ENCODE results near the gene ZNF804A. TPM values are rescaled to one million over a fixed set of nuclear protein-coding genes. Genes with fewer than 3 reads are reported as not detected.
A peak's percentile ranks its signal among the peaks of the same experiment; 100 is the strongest.

ZNF804A gene
- total RNA-seq (not detected), polyA plus RNA-seq (not detected)
- long read RNA-seq, donor 1 = 0 reads
- long read RNA-seq, donor 2 = 0 reads
- long read RNA-seq, donor 3 = 0 reads
- long read RNA-seq, donor 4 = 0 reads

DNA sequence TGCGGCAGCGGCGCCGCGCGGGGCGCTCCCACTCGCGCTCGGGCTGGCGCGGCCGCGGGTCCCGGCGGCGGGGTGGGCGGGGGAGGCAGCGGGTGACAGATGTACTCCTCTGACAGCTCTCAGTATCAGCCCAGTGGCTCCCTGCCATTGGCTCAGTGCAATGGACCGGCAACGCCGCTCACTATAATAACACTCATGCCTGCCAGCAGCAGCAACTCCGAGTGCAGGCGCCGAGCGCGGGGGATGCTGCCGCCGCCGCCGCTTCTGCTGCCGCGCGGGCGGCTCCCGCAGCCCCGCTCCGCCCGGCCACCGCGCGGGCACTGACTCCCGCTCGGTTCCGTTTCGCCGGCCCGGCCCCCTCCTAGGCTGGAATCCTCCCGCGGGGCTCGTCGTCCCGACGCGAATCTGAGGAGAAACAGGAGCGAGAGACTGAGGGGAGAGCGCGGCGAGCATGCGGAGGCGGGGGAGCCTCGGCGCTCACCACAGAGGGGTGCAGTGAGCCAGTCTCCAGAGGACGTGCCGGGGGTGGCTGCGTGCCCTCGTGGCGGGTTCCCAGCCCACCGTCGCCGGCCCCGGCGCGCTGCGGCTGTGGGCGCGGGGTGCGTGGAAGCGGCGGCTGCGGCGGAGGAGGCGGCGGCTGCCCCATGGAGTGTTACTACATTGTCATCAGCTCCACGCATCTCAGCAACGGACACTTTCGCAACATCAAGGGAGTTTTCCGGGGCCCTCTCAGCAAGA, at the start of gene ZNF804A:
ZNF804A (plus strand) TSS at position 214 of the 738 bp plus-strand sequence; CDS start at position 645, 431 bp downstream.
- peak; percentile 57 to 83 (median 74) for DNase-seq
- Histone ChIP-seq H3K4me1 (ENCODE audit: control insufficient read depth, insufficient read depth, low read length) (peaks cover 3% of the 10 kb centered on the region), H3K27ac (ENCODE audit: low read length) (no peak within 1 kb of the TSS), H3K9me3 (ENCODE audit: control insufficient read depth, low read length) (no peaks in the 10 kb centered on the region), H3K4me3 (ENCODE audit: low read length) (peak within 1 kb of the TSS; percentile 57), H3K27me3 (ENCODE audit: control insufficient read depth, insufficient read depth) (no peaks in the 10 kb centered on the region)
- WGBS = under 1% methylated on average over 88 of the region's 88 CpGs
- intact Hi-C loops (cut with DNase I) = no loop called here
- peak; percentile 70 to 78 for ATAC-seq

DNA sequence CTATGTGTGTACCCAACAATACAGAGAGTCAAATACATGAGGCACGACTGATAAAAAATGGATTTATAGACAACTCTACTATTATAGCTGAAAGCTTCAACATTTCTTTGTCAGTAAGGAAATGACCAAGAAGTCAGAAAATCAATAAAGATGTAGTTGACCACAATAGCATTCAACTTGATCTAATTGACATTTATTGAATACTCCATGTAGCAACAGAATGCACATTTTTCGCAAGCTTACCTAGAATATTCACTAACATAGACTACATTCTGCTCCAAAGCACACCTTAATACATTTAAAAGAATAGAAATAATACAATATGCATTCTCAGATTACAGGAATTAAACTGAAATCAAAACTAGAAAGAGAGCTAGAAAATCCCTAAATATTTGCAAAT, 49.2 kb upstream of the ZNF804A start:
- H3K27ac ChIP-seq (ENCODE audit: low read length) = no peak overlapping the region
- no peak overlapping the region for H3K4me3 ChIP-seq (ENCODE audit: low read length)
- WGBS = 74% methylated on average over 2 of the region's 2 CpGs
- DNase-seq (no peak), ATAC-seq (no peak)
- H3K9me3 ChIP-seq (ENCODE audit: control insufficient read depth, low read length) = no peaks in the 10 kb centered on the region
- intact Hi-C loops (cut with DNase I) = no loop called here
- H3K4me1 ChIP-seq (ENCODE audit: control insufficient read depth, insufficient read depth, low read length) = no peaks in the 10 kb centered on the region
- H3K27me3 ChIP-seq (ENCODE audit: control insufficient read depth, insufficient read depth) = no peaks in the 10 kb centered on the region

DNA sequence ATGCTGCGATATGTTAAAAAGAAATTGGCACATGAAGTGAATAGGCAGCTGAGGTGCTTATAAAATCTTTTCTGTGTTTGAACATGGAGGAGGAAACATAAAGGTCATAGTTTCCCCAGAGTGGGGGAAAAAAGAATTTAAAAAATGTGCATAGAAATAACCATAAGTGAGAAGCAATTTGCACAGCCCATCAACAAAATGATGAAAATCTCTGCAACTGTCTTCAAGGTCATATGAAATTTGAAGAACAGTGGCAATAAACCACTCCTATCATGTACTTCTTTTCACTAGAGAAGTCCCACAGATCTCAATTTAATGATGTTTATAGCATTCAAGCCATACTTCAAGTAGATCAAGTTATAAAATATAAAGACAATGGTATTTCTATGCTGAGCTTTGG, 46.7 kb upstream of the ZNF804A start:
- DNase-seq (no peak), ATAC-seq (no peak)
- WGBS = 82% methylated on average over 1 of the region's 1 CpG
- Histone ChIP-seq H3K4me1 (ENCODE audit: control insufficient read depth, insufficient read depth, low read length) (no peaks in the 10 kb centered on the region), H3K27me3 (ENCODE audit: control insufficient read depth, insufficient read depth) (no peaks in the 10 kb centered on the region), H3K4me3 (ENCODE audit: low read length) (no peak overlapping the region), H3K27ac (ENCODE audit: low read length) (no peak overlapping the region), H3K9me3 (ENCODE audit: control insufficient read depth, low read length) (no peaks in the 10 kb centered on the region)
- intact Hi-C loops (cut with DNase I) = no loop called here

DNA sequence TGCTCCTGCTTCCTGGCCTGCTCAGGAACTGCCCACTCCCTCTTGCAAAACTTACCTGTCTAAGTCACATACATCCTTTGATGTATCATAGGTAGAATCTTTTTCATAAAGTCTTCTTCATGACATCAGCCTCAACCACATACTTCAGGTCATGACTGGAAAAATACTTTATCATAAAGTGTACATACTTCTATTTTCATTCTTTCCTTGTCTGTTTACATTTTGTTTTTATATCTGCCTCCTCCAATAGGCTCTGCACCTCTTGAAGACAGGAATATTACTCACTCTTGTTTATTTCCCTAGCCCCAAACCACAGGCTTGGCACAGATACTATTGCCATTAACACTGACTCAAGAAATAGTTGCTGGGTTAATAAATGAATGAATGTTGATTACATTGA, 43.6 kb upstream of the ZNF804A start:
- intact Hi-C loops (cut with DNase I) = no loop called here
- DNase-seq (no peak), ATAC-seq (no peak)
- H3K9me3 ChIP-seq (ENCODE audit: control insufficient read depth, low read length) = no peaks in the 10 kb centered on the region
- H3K27ac ChIP-seq (ENCODE audit: low read length) = no peak overlapping the region
- H3K4me1 ChIP-seq (ENCODE audit: control insufficient read depth, insufficient read depth, low read length) = no peaks in the 10 kb centered on the region
- no peaks in the 10 kb centered on the region for H3K27me3 ChIP-seq (ENCODE audit: control insufficient read depth, insufficient read depth)
- H3K4me3 ChIP-seq (ENCODE audit: low read length) = no peak overlapping the region

DNA sequence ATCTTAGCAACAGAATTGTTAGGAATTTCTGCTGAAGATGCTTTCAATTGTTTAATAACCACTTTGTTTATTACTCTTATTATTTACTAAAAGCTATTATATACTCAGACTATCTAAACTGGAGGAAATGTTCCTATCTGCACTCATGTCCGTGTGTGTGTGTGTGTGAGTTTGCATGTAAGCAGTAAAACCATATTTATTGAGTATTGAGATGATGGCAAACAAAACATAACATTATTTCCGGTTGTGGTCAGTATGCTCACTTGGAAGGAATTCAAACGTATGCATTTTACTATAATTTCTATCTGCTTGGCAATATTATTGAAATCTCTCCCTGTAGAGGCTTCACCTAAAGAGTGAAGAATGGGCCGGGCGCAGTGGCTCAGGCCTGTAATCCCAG, 43.0 kb upstream of the ZNF804A start:
- no peak overlapping the region for H3K4me3 ChIP-seq (ENCODE audit: low read length)
- intact Hi-C loops (cut with DNase I) = no loop called here

DNA sequence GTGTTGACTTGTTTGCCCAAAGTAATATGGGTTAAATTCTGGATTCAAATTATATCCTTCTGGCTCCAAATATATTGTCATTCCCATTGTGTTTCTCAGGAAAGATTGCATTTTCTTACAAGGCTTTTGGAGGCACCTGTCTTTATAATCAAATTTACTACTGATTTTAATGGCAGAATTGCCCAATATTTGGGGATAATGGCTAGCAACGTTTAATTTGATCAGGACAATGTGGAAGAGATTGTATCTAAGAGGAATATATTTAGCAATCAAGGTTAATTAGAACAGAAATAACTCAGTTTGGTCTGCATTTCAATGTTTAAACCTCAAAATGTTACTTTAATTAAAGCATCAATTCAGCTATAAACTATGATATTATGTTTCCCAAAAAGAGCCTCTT, 41.7 kb upstream of the ZNF804A start:
- no peaks in the 10 kb centered on the region for H3K27me3 ChIP-seq (ENCODE audit: control insufficient read depth, insufficient read depth)
- intact Hi-C loops (cut with DNase I) = no loop called here
- WGBS = 48% methylated on average over 1 of the region's 1 CpG

More for the DNA sequence above, 43.0 kb upstream of the ZNF804A start:
- ATAC-seq (no peak), DNase-seq (no peak)
- WGBS = 81% methylated on average over 5 of the region's 5 CpGs
- H3K27ac ChIP-seq (ENCODE audit: low read length) = no peak overlapping the region
- no peaks in the 10 kb centered on the region for H3K9me3 ChIP-seq (ENCODE audit: control insufficient read depth, low read length)
- H3K27me3 ChIP-seq (ENCODE audit: control insufficient read depth, insufficient read depth) = no peaks in the 10 kb centered on the region
- H3K4me1 ChIP-seq (ENCODE audit: control insufficient read depth, insufficient read depth, low read length) = no peaks in the 10 kb centered on the region

DNA sequence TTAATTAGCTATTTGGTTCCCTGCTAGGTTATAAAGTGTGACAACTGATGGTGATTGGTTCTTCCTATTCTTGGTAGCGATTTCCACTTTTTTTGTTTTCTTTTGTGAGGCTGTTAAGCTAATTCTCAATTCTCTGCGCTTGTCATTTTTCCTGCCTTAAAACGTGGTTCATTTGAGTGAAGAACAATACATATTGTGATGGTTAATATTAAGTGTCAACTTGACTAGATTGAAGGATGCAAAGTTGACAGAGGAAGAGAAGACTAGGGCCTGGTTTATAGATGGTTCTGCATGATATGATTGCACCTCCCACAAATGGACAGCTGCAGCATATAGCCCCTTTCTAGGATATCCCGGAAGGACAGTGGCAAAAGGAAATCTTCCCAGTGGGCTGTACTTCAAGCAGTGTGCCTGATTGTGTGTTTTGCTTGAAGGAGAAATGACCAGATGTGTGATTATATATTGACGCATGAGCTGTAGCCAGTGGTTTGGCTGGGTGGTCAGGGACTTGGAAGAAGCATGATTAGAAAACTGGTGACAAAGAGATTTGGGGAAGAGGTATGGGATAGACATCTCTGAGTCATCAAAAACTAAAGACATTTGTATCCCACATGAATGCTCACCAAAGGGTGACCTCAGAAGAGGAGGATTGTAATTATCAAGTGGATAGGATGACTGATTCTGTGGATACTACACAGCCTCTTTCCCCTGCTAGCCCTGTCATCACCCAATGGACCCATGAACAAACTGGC, 39.4 kb upstream of the ZNF804A start:
- Histone ChIP-seq H3K27me3 (ENCODE audit: control insufficient read depth, insufficient read depth) (no peaks in the 10 kb centered on the region), H3K4me3 (ENCODE audit: low read length) (no peak overlapping the region), H3K27ac (ENCODE audit: low read length) (no peak overlapping the region), H3K9me3 (ENCODE audit: control insufficient read depth, low read length) (no peaks in the 10 kb centered on the region), H3K4me1 (ENCODE audit: control insufficient read depth, insufficient read depth, low read length) (no peaks in the 10 kb centered on the region)
- 76% methylated on average over 5 of the region's 5 CpGs for WGBS
- ATAC-seq (no peak), DNase-seq (no peak)
- intact Hi-C loops (cut with DNase I) = no loop called here

More for the DNA sequence above, 41.7 kb upstream of the ZNF804A start:
- Histone ChIP-seq H3K27ac (ENCODE audit: low read length) (no peak overlapping the region), H3K9me3 (ENCODE audit: control insufficient read depth, low read length) (no peaks in the 10 kb centered on the region), H3K4me3 (ENCODE audit: low read length) (no peak overlapping the region), H3K4me1 (ENCODE audit: control insufficient read depth, insufficient read depth, low read length) (no peaks in the 10 kb centered on the region)
- DNase-seq (no peak), ATAC-seq (no peak)

DNA sequence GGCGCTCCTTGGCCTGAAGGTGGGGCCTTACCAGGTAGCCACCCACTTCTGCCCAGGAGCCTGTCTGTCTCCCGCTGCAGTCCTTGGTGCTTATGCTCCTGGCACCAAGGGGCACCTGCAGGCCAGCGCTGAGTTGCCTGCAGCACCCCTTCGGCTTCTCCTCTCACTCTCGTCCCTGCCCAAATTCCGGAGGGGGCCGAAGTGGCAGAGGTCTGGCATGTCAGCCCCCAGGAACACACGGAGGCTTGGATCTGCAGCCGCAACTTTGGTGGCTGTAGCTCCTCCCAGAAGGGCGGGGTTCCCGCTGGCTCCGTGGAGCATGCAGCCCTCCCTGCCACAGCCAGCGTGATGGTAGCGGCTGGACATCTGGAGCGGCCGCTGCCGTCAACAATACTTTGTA, 37.7 kb upstream of the ZNF804A start:
- Histone ChIP-seq H3K4me1 (ENCODE audit: control insufficient read depth, insufficient read depth, low read length) (no peaks in the 10 kb centered on the region), H3K4me3 (ENCODE audit: low read length) (no peak overlapping the region), H3K27me3 (ENCODE audit: control insufficient read depth, insufficient read depth) (no peaks in the 10 kb centered on the region), H3K9me3 (ENCODE audit: control insufficient read depth, low read length) (no peaks in the 10 kb centered on the region), H3K27ac (ENCODE audit: low read length) (no peak overlapping the region)
- WGBS = 91% methylated on average over 17 of the region's 17 CpGs
- intact Hi-C loops (cut with DNase I) = no loop called here
- ATAC-seq (no peak), DNase-seq (peak in 1 of 3 donors; percentile 24)

DNA sequence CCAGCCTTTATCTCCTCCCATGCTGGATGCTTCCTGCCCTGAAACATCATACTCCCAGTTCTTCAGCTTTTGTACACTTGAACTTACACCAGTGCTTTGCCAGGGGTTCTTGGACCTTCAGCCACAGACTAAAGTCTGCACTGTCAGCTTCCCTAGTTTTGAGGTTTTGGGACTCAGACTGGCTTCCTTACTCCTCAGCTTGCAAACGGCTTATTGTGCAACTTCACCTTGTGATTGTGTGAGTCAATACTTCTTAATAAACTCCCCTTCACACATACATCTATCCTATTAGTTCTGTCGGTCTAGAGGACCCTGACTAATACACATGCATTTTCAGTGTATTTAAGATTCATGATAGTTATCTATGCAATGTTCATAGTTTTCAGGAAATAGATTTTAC, 35.8 kb upstream of the ZNF804A start:
- no peaks in the 10 kb centered on the region for H3K9me3 ChIP-seq (ENCODE audit: control insufficient read depth, low read length)
- no peak overlapping the region for H3K4me3 ChIP-seq (ENCODE audit: low read length)
- no peak for ATAC-seq
- intact Hi-C loops (cut with DNase I) = no loop called here
- 57% methylated on average over 2 of the region's 2 CpGs for WGBS
- no peak overlapping the region for H3K27ac ChIP-seq (ENCODE audit: low read length)
- no peaks in the 10 kb centered on the region for H3K4me1 ChIP-seq (ENCODE audit: control insufficient read depth, insufficient read depth, low read length)
- no peaks in the 10 kb centered on the region for H3K27me3 ChIP-seq (ENCODE audit: control insufficient read depth, insufficient read depth)
- no peak for DNase-seq

DNA sequence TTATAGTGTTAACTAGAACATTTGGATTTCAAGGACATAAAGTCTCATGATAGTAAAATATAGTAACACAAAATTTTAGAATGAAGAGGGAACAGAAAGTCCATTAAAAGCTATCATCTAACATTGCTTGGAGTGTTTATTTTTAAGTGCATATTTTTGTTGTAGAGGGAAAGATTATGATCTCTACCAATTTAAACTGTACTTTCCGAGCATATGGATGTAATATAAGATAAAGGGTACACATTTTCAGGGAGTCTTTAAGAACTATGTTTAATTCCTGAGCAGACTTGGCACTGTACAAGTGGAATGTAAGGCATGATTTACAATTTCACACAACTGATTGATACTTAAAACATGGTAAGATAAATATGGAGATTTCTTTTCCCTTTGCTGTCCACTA, 34.2 kb upstream of the ZNF804A start:
- Histone ChIP-seq H3K4me1 (ENCODE audit: control insufficient read depth, insufficient read depth, low read length) (no peaks in the 10 kb centered on the region), H3K9me3 (ENCODE audit: control insufficient read depth, low read length) (no peaks in the 10 kb centered on the region), H3K4me3 (ENCODE audit: low read length) (no peak overlapping the region), H3K27me3 (ENCODE audit: control insufficient read depth, insufficient read depth) (no peaks in the 10 kb centered on the region), H3K27ac (ENCODE audit: low read length) (no peak overlapping the region)
- 47% methylated on average over 1 of the region's 1 CpG for WGBS
- DNase-seq (no peak), ATAC-seq (no peak)
- intact Hi-C loops (cut with DNase I) = no loop called here

DNA sequence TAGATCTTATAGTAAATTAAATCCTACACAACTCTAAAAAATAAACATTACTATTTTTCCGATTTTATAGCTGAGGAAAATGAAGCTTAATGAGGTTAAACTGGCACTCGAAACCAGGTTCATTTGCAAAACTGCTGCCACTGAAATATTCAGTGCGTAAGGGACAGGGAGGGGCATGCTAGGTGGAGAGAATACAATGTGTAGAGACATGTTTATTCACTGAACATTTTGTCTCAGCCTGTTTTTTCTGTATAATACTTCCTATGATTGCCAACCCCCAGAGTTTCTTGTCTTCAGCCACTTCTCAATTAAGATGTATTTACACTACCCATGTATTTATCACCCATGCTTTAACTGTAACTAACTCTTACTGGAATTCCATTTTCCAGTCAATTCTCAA, 31.6 kb upstream of the ZNF804A start:
- H3K4me1 ChIP-seq (ENCODE audit: control insufficient read depth, insufficient read depth, low read length) = no peaks in the 10 kb centered on the region
- ATAC-seq (no peak), DNase-seq (no peak)
- no peak overlapping the region for H3K4me3 ChIP-seq (ENCODE audit: low read length)
- 78% methylated on average over 3 of the region's 3 CpGs for WGBS
- no peaks in the 10 kb centered on the region for H3K9me3 ChIP-seq (ENCODE audit: control insufficient read depth, low read length)
- no peaks in the 10 kb centered on the region for H3K27me3 ChIP-seq (ENCODE audit: control insufficient read depth, insufficient read depth)
- H3K27ac ChIP-seq (ENCODE audit: low read length) = no peak overlapping the region
- intact Hi-C loops (cut with DNase I) = no loop called here
